Prostate gland (tissue), 2 donors: Measurements from ENCODE around the gene CFHR1. TPM values are rescaled to one million over a fixed set of nuclear protein-coding genes. Genes with fewer than 3 reads are reported as not detected.
"Not testable (repeated sequence)": the region's sequence is repeated elsewhere in the genome, so short reads cannot be mapped to it uniquely, and the experiment has no call there.

Experiments
- DNase-seq: peaks from one replicate; pipeline ENCODE4 v3.0.0-alpha.2; 2019; ENCODE audit warnings: low spot score
- H3K27ac ChIP-seq, 2 donors: fragments of 200-600 bp; sonication (generic); 2 replicates each; pipeline ENCODE4 v1.5.1; 2017 to 2019
- H3K27me3 ChIP-seq: fragments of 200-600 bp; sonication (generic); replicated peaks from 2 replicates; pipeline ENCODE4 v1.5.1; 2019; ENCODE audit not compliant: insufficient read depth
- H3K36me3 ChIP-seq, 2 donors: fragments of 200-600 bp; sonication (generic); 1 replicate in 1 of 2; 2 replicates in 1 of 2; pipeline versions ENCODE4 v1.5.1 to v1.8.1; 2017 to 2019
- H3K4me1 ChIP-seq: fragments of 200-600 bp; sonication (generic); replicated peaks from 2 replicates; pipeline ENCODE4 v1.5.1; 2019
- H3K4me3 ChIP-seq, 2 donors: fragments of 200-600 bp; sonication (generic); 2 replicates each; pipeline ENCODE4 v1.5.1; 2017 to 2019
- H3K9me3 ChIP-seq: fragments of 200-600 bp; sonication (generic); 2 replicates; pipeline ENCODE4 v1.5.1; 2017
- CTCF ChIP-seq, 4 experiments: fragments of 200-600 bp in 2 of 4; fragments of 450-650 bp in 2 of 4; sonication (generic) in 2 of 4; IDR thresholded peaks; 1 replicate in 3 of 4; 2 replicates in 1 of 4; pipeline ENCODE4 v1.5.1; 2016 to 2019; ENCODE audit warnings: antibody characterized with exemption in 4 of 4, mild to moderate bottlenecking in 2 of 4, moderate library complexity in 2 of 4
- POLR2A ChIP-seq: fragments of 450-650 bp; IDR thresholded peaks from one replicate; pipeline ENCODE4 v1.6.1; 2016; ENCODE audit warnings: antibody characterized with exemption, mild to moderate bottlenecking
- POLR2AphosphoS5 ChIP-seq: sonication (generic); formaldehyde crosslinking; IDR thresholded peaks from one replicate; pipeline ENCODE4 v1.6.1; 2017; ENCODE audit warnings: antibody characterized with exemption
- WGBS: methylation state at CpG from one replicate; pipeline ENCODE4 v1.1.5; 2018; 5-methylcytosine and 5-hydroxymethylcytosine counted together
- intact Hi-C: fragments of 100-400 bp; cut with DNase I; formaldehyde crosslinking; loops from one replicate; pipeline ENCODE4 v1.14.2; 2022
- total RNA-seq, 2 donors: library from RNA; depleted of rRNA; stranded (reverse); fragments of >200 nt; gene quantifications; one replicate each; pipeline ENCODE4 v1.1.0, GENCODE V29; 2016

Gene CFHR1
- total RNA-seq, 2 donors from 2014 or later = not detected

- H3K27ac ChIP-seq = no peak overlapping the region
- no peak overlapping the region for H3K4me3 ChIP-seq
- WGBS = 92% methylated on average over 1 of the region's 1 CpG
- no peaks in the 10 kb centered on the region for H3K36me3 ChIP-seq
- no peaks in the 10 kb centered on the region for H3K4me1 ChIP-seq
- TF ChIP-seq POLR2AphosphoS5 (no peak), CTCF (IDR thresholded peaks at IDR 0.05) (no peak), POLR2A (no peak)
- no peaks in the 10 kb centered on the region for H3K27me3 ChIP-seq
- DNase-seq = no peak
- H3K9me3 ChIP-seq = no peaks in the 10 kb centered on the region
- intact Hi-C loops = no loop called here
Measured at GRCh38 chr1:196779093-196779492, 40.4 kb upstream of the CFHR1 start.

GRCh38 chr1:196791252-196791651 is 28.3 kb upstream of the CFHR1 start:
- WGBS = 100% methylated on average over 1 of the region's 1 CpG

GRCh38 chr1:196794103-196794502 is 25.4 kb upstream of the CFHR1 start:
- H3K36me3 ChIP-seq, intact Hi-C loops, H3K27me3 ChIP-seq, DNase-seq, H3K4me1 ChIP-seq, H3K27ac ChIP-seq, H3K9me3 ChIP-seq, H3K4me3 ChIP-seq: not testable (repeated sequence)
- 19% methylated on average over 4 of the region's 4 CpGs for WGBS

More at GRCh38 chr1:196791252-196791651, 28.3 kb upstream of the CFHR1 start:
- intact Hi-C loops, H3K4me3 ChIP-seq, H3K27ac ChIP-seq, H3K36me3 ChIP-seq, H3K9me3 ChIP-seq, H3K4me1 ChIP-seq, DNase-seq, H3K27me3 ChIP-seq: not testable (repeated sequence)

GRCh38 chr1:196797891-196798290 is 21.6 kb upstream of the CFHR1 start:
- WGBS = 79% methylated on average over 2 of the region's 2 CpGs
- intact Hi-C loops = no loop called here

GRCh38 chr1:196801920-196802319 is 17.6 kb upstream of the CFHR1 start:
- H3K4me1 ChIP-seq, H3K27ac ChIP-seq, H3K27me3 ChIP-seq, H3K4me3 ChIP-seq, H3K9me3 ChIP-seq, DNase-seq, intact Hi-C loops, H3K36me3 ChIP-seq: not testable (repeated sequence)
- 39% methylated on average over 1 of the region's 1 CpG for WGBS

More at GRCh38 chr1:196797891-196798290, 21.6 kb upstream of the CFHR1 start:
- Histone ChIP-seq H3K4me3 (no peak overlapping the region), H3K27ac (no peak overlapping the region), H3K27me3 (no peaks in the 10 kb centered on the region), H3K4me1 (no peaks in the 10 kb centered on the region), H3K36me3 (no peaks in the 10 kb centered on the region), H3K9me3 (no peaks in the 10 kb centered on the region)
- no peak for TF ChIP-seq POLR2A
- no peak for TF ChIP-seq CTCF (IDR thresholded peaks at IDR 0.05)
- no peak for TF ChIP-seq POLR2AphosphoS5
- DNase-seq = no peak

GRCh38 chr1:196808529-196809235 is 10.8 kb upstream of the CFHR1 start:
- Histone ChIP-seq H3K4me3 (no peak overlapping the region), H3K27me3 (no peaks in the 10 kb centered on the region), H3K36me3 (no peaks in the 10 kb centered on the region), H3K27ac (no peak overlapping the region), H3K9me3 (no peaks in the 10 kb centered on the region), H3K4me1 (no peaks in the 10 kb centered on the region)
- TF ChIP-seq POLR2AphosphoS5 (no peak), CTCF (IDR thresholded peaks at IDR 0.05) (no peak), POLR2A (no peak)
- 86% methylated on average over 9 of the region's 22 CpGs for WGBS
- no peak for DNase-seq
- intact Hi-C loops = no loop called here

- H3K27me3 ChIP-seq, H3K4me1 ChIP-seq, H3K9me3 ChIP-seq, intact Hi-C loops, H3K27ac ChIP-seq, H3K4me3 ChIP-seq, H3K36me3 ChIP-seq, DNase-seq: not testable (repeated sequence)
- 61% methylated on average over 6 of the region's 6 CpGs for WGBS
Measured at GRCh38 chr1:196817442-196817841, 2.1 kb upstream of the CFHR1 start.
